ENCODE measurements around the gene PIBF1. TPM values are rescaled to one million over a fixed set of nuclear protein-coding genes. Genes with fewer than 3 reads are reported as not detected.
A peak's percentile ranks its signal among the peaks of the same experiment; 100 is the strongest.
"Not testable (repeated sequence)": the region's sequence is repeated elsewhere in the genome, so short reads cannot be mapped to it uniquely, and the experiment has no call there.

Gene PIBF1
- total RNA-seq, 2 experiments from 2014 or later, result 20.0 to 20.9 TPM

- Mint-ChIP-seq H3K4me3 (no peak overlapping the region), H3K27me3 (no peaks in the 10 kb centered on the region), H3K36me3 (peaks cover 16% of the 10 kb centered on the region), H3K4me1 (no peaks in the 10 kb centered on the region), H3K27ac (no peak overlapping the region), H3K9me3 (no peaks in the 10 kb centered on the region)
- DNase-seq, result no peak
Measured at GRCh38 chr13:72851678-72852014, 69.7 kb downstream of the PIBF1 start.

- no peaks in the 10 kb centered on the region for H3K9me3 Mint-ChIP-seq
- H3K4me1 Mint-ChIP-seq, result no peaks in the 10 kb centered on the region
- H3K36me3 Mint-ChIP-seq, result peaks cover 17% of the 10 kb centered on the region
- no peaks in the 10 kb centered on the region for H3K27me3 Mint-ChIP-seq
- no peak overlapping the region for H3K4me3 Mint-ChIP-seq
- no peak for DNase-seq
- no peak overlapping the region for H3K27ac Mint-ChIP-seq
Measured at GRCh38 chr13:72852207-72852606, 70.3 kb downstream of the PIBF1 start.

- Mint-ChIP-seq H3K27ac (no peak overlapping the region), H3K4me1 (no peaks in the 10 kb centered on the region), H3K4me3 (no peak overlapping the region), H3K9me3 (no peaks in the 10 kb centered on the region), H3K36me3 (peaks cover 11% of the 10 kb centered on the region), H3K27me3 (no peaks in the 10 kb centered on the region)
- no peak for DNase-seq
Measured at GRCh38 chr13:72853000-72853399, 71.1 kb downstream of the PIBF1 start.

GRCh38 chr13:72864142-72865011 is 82.4 kb downstream of the PIBF1 start:
- Mint-ChIP-seq H3K9me3 (peaks cover 2% of the 10 kb centered on the region), H3K27me3 (no peaks in the 10 kb centered on the region), H3K36me3 (peaks cover 52% of the 10 kb centered on the region), H3K4me1 (peaks cover 11% of the 10 kb centered on the region), H3K4me3 (no peak overlapping the region), H3K27ac (peak overlapping the region; percentile 59)
- DNase-seq, result no peak

GRCh38 chr13:72868229-72868628 is 86.3 kb downstream of the PIBF1 start:
- Mint-ChIP-seq H3K4me3 (no peak overlapping the region), H3K27me3 (no peaks in the 10 kb centered on the region), H3K9me3 (peaks cover 3% of the 10 kb centered on the region), H3K27ac (no peak overlapping the region), H3K36me3 (peaks cover 60% of the 10 kb centered on the region), H3K4me1 (peaks cover 11% of the 10 kb centered on the region)
- DNase-seq, result no peak

GRCh38 chr13:72875233-72875632 is 93.3 kb downstream of the PIBF1 start:
- Mint-ChIP-seq H3K4me3 (no peak overlapping the region), H3K9me3 (peaks cover 5% of the 10 kb centered on the region), H3K27ac (no peak overlapping the region), H3K36me3 (peaks cover 71% of the 10 kb centered on the region), H3K4me1 (no peaks in the 10 kb centered on the region), H3K27me3 (no peaks in the 10 kb centered on the region)
- DNase-seq, result no peak

GRCh38 chr13:72884101-72884500 is 102.2 kb downstream of the PIBF1 start:
- H3K27me3 Mint-ChIP-seq, result no peaks in the 10 kb centered on the region
- H3K4me3 Mint-ChIP-seq, result no peak overlapping the region
- no peak overlapping the region for H3K27ac Mint-ChIP-seq
- H3K36me3 Mint-ChIP-seq, result peaks cover 37% of the 10 kb centered on the region
- no peaks in the 10 kb centered on the region for H3K9me3 Mint-ChIP-seq
- H3K4me1 Mint-ChIP-seq, result no peaks in the 10 kb centered on the region
- no peak for DNase-seq

- no peak for DNase-seq
- Mint-ChIP-seq H3K4me3 (no peak overlapping the region), H3K27ac (no peak overlapping the region), H3K9me3 (no peaks in the 10 kb centered on the region), H3K36me3 (peaks cover 32% of the 10 kb centered on the region), H3K27me3 (no peaks in the 10 kb centered on the region), H3K4me1 (peaks cover 3% of the 10 kb centered on the region)
Measured at GRCh38 chr13:72886272-72887067, 104.5 kb downstream of the PIBF1 start.

GRCh38 chr13:72889495-72889894 is 107.6 kb downstream of the PIBF1 start:
- Mint-ChIP-seq H3K36me3 (peaks cover 23% of the 10 kb centered on the region), H3K4me1 (peaks cover 3% of the 10 kb centered on the region), H3K4me3 (no peak overlapping the region), H3K27me3 (no peaks in the 10 kb centered on the region), H3K27ac (no peak overlapping the region), H3K9me3 (no peaks in the 10 kb centered on the region)
- DNase-seq, result no peak

- no peak overlapping the region for H3K27ac Mint-ChIP-seq
- no peaks in the 10 kb centered on the region for H3K9me3 Mint-ChIP-seq
Measured at GRCh38 chr13:72890546-72890945, 108.6 kb downstream of the PIBF1 start.

GRCh38 chr13:72891423-72891822 is 109.5 kb downstream of the PIBF1 start:
- Mint-ChIP-seq H3K9me3 (peaks cover 2% of the 10 kb centered on the region), H3K27ac (no peak overlapping the region), H3K36me3 (peaks cover 32% of the 10 kb centered on the region), H3K27me3 (no peaks in the 10 kb centered on the region), H3K4me3 (no peak overlapping the region), H3K4me1 (peaks cover 3% of the 10 kb centered on the region)
- DNase-seq, result no peak

More at GRCh38 chr13:72890546-72890945, 108.6 kb downstream of the PIBF1 start:
- H3K36me3 Mint-ChIP-seq, result peaks cover 24% of the 10 kb centered on the region
- no peak overlapping the region for H3K4me3 Mint-ChIP-seq
- no peaks in the 10 kb centered on the region for H3K27me3 Mint-ChIP-seq
- no peak for DNase-seq
- peaks cover 3% of the 10 kb centered on the region for H3K4me1 Mint-ChIP-seq

GRCh38 chr13:72896869-72897268 is 114.9 kb downstream of the PIBF1 start:
- no peak for DNase-seq
- peaks cover 9% of the 10 kb centered on the region for H3K9me3 Mint-ChIP-seq
- H3K4me3 Mint-ChIP-seq, result no peak overlapping the region
- peaks cover 47% of the 10 kb centered on the region for H3K36me3 Mint-ChIP-seq
- H3K27me3 Mint-ChIP-seq, result no peaks in the 10 kb centered on the region
- H3K27ac Mint-ChIP-seq, result no peak overlapping the region
- no peaks in the 10 kb centered on the region for H3K4me1 Mint-ChIP-seq

- peaks cover 30% of the 10 kb centered on the region for H3K36me3 Mint-ChIP-seq
- not testable (repeated sequence) for H3K27me3 Mint-ChIP-seq, H3K4me1 Mint-ChIP-seq, H3K4me3 Mint-ChIP-seq, H3K9me3 Mint-ChIP-seq, DNase-seq, H3K27ac Mint-ChIP-seq
Measured at GRCh38 chr13:72901546-72901945, 119.6 kb downstream of the PIBF1 start.

- Mint-ChIP-seq H3K4me3 (no peak overlapping the region), H3K9me3 (no peaks in the 10 kb centered on the region), H3K4me1 (no peaks in the 10 kb centered on the region), H3K27ac (no peak overlapping the region), H3K36me3 (peaks cover 28% of the 10 kb centered on the region), H3K27me3 (no peaks in the 10 kb centered on the region)
- DNase-seq, result no peak
Measured at GRCh38 chr13:72908416-72908815, 126.5 kb downstream of the PIBF1 start.

- no peaks in the 10 kb centered on the region for H3K27me3 Mint-ChIP-seq
- no peak overlapping the region for H3K27ac Mint-ChIP-seq
Measured at GRCh38 chr13:72911981-72912380, 130.0 kb downstream of the PIBF1 start.

More at GRCh38 chr13:72911981-72912380, 130.0 kb downstream of the PIBF1 start:
- Mint-ChIP-seq H3K4me3 (no peak overlapping the region), H3K36me3 (peaks cover 26% of the 10 kb centered on the region), H3K4me1 (no peaks in the 10 kb centered on the region), H3K9me3 (no peaks in the 10 kb centered on the region)
- DNase-seq, result no peak

Measured in activated naive CD8-positive, alpha-beta T cell treated with anti-CD3 and anti-CD28 coated beads for 36 hours (primary cell).